C4-2B (cell line): ENCODE results near the gene STAT3.

Experiments used
- H3K27ac ChIP-seq: fragments of 450-650 bp; 2 replicates; pipeline ENCODE4 v1.5.1; 2017
- CTCF ChIP-seq: fragments of 450-650 bp; conservative IDR thresholded peaks from 2 replicates; pipeline ENCODE4 v1.5.1; 2017; ENCODE audit warnings: mild to moderate bottlenecking
- ZFX ChIP-seq: fragments of 450-650 bp; IDR thresholded peaks from 2 replicates; pipeline ENCODE4 v1.6.1; 2017

STAT3 gene

GRCh38 chr17:42313773-42314566, 74.3 kb downstream of the STAT3 start:
- no peak overlapping the region for H3K27ac ChIP-seq
- no peak for TF ChIP-seq ZFX
- TF ChIP-seq CTCF, result no peak

- TF ChIP-seq ZFX (no peak), CTCF (no peak)
- no peak overlapping the region for H3K27ac ChIP-seq
Observed at GRCh38 chr17:42313389-42313772, 74.9 kb downstream of the STAT3 start.

- no peak overlapping the region for H3K27ac ChIP-seq
- peak; percentile 65 for TF ChIP-seq CTCF
- TF ChIP-seq ZFX, result no peak
Observed at GRCh38 chr17:42312285-42313130, 75.7 kb downstream of the STAT3 start.

- no peak for TF ChIP-seq CTCF
- no peak for TF ChIP-seq ZFX
Observed at GRCh38 chr17:42312035-42312284, 76.3 kb downstream of the STAT3 start.

GRCh38 chr17:42311240-42312034, 76.8 kb downstream of the STAT3 start:
- no peak for TF ChIP-seq ZFX
- no peak for TF ChIP-seq CTCF
- H3K27ac ChIP-seq, result no peak overlapping the region

More at GRCh38 chr17:42312035-42312284, 76.3 kb downstream of the STAT3 start:
- no peak overlapping the region for H3K27ac ChIP-seq

GRCh38 chr17:42310787-42311215, 77.4 kb downstream of the STAT3 start:
- no peak overlapping the region for H3K27ac ChIP-seq
- no peak for TF ChIP-seq CTCF
- TF ChIP-seq ZFX, result no peak
